Neutrophil (primary cell): ENCODE measurements around the gene GALM.
"Not testable (repeated sequence)": the region's sequence is repeated elsewhere in the genome, so short reads cannot be mapped to it uniquely, and the experiment has no call there.

Source experiments
- H3K27ac ChIP-seq: fragments of 200-600 bp; sonication (generic); 2 replicates; pipeline ENCODE4 v1.5.1; 2016; ENCODE audit warnings: mild to moderate bottlenecking, moderate library complexity
- H3K27me3 ChIP-seq: fragments of 200-600 bp; sonication (generic); 2 replicates; pipeline ENCODE4 v1.6.0; 2016; ENCODE audit warnings: mild to moderate bottlenecking
- H3K36me3 ChIP-seq: fragments of 200-600 bp; sonication (generic); 2 replicates; pipeline ENCODE4 v1.5.1; 2017
- H3K4me1 ChIP-seq, 2 experiments: fragments of 200-600 bp in 1 of 2; sonication (generic) in 1 of 2; 1 replicate in 1 of 2; 2 replicates in 1 of 2; pipeline versions ENCODE4 v1.5.1 to v1.6.1; 2013 to 2016; ENCODE audit warnings: low read depth in 1 of 2, low read length in 1 of 2, mild to moderate bottlenecking in 1 of 2, moderate library complexity in 1 of 2; ENCODE audit not compliant: control insufficient read depth in 1 of 2, insufficient read depth in 1 of 2
- H3K4me3 ChIP-seq, 2 experiments: fragments of 200-600 bp in 1 of 2; sonication (generic) in 1 of 2; 1 replicate in 1 of 2; 2 replicates in 1 of 2; pipeline ENCODE4 v1.5.1; 2013 to 2016; ENCODE audit warnings: low read depth in 1 of 2, low read length in 1 of 2, mild to moderate bottlenecking in 1 of 2, moderate library complexity in 1 of 2
- H3K9me3 ChIP-seq: fragments of 200-600 bp; sonication (generic); 2 replicates; pipeline ENCODE4 v1.5.1; 2016
- TF ChIP-seq, protein P1 (sequence below): fragments of 200-600 bp; sonication (generic); IDR thresholded peaks from 2 replicates; pipeline ENCODE4 v1.5.1; 2016; ENCODE audit warnings: antibody characterized with exemption

GALM gene

DNA sequence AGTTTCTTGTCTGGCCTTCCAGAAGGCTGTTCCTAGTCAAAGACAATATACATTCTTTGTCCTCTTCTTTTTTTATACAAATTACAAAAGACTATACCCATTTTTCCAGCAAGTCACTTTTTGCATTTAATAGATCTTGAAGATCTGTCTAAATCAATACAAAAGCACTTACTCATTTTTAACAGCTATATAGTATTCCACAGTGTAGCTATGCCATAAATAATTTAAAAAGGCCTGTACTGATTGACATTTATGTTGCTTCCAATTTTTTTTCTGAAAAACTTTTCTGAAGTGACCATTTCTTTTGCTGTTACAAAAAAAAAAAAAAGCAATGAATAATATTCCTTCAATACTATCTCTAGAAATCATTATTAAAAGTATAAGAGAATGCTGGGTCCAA lies 32.9 kb upstream of the GALM start:
- Histone ChIP-seq H3K36me3 (no peaks in the 10 kb centered on the region), H3K9me3 (no peaks in the 10 kb centered on the region), H3K27me3 (no peaks in the 10 kb centered on the region), H3K4me1 (peaks cover 0 to 10% of the 10 kb centered on the region in 2 experiments), H3K27ac (no peak overlapping the region), H3K4me3 (no peak overlapping the region)
- TF ChIP-seq, protein P1, sequence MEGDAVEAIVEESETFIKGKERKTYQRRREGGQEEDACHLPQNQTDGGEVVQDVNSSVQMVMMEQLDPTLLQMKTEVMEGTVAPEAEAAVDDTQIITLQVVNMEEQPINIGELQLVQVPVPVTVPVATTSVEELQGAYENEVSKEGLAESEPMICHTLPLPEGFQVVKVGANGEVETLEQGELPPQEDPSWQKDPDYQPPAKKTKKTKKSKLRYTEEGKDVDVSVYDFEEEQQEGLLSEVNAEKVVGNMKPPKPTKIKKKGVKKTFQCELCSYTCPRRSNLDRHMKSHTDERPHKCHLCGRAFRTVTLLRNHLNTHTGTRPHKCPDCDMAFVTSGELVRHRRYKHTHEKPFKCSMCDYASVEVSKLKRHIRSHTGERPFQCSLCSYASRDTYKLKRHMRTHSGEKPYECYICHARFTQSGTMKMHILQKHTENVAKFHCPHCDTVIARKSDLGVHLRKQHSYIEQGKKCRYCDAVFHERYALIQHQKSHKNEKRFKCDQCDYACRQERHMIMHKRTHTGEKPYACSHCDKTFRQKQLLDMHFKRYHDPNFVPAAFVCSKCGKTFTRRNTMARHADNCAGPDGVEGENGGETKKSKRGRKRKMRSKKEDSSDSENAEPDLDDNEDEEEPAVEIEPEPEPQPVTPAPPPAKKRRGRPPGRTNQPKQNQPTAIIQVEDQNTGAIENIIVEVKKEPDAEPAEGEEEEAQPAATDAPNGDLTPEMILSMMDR: no peak

DNA sequence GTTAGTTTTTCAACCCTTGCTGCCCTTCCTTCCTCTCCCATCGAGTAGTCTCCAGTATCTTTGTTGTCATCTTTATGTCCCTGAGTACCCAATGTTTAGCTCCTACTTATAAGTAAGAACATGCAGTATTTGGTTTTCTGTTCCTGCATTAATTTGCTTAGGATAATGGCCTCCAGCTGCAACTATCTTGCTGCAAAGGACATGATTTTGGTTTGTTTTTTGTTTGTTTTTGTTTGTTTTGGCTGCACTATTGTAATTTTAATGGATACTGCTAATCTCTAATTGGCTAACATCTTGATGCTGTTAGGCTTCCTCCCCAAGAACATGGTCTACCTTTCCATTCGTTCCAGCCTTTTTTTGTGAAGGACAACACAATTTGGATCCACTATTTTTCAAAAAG lies 32.0 kb upstream of the GALM start:
- H3K9me3 ChIP-seq: no peaks in the 10 kb centered on the region
- TF ChIP-seq, protein P1: no peak
- peaks cover 0 to 10% of the 10 kb centered on the region in 2 experiments for H3K4me1 ChIP-seq
- no peak overlapping the region for H3K27ac ChIP-seq
- H3K27me3 ChIP-seq: no peaks in the 10 kb centered on the region
- no peak overlapping the region for H3K4me3 ChIP-seq
- H3K36me3 ChIP-seq: no peaks in the 10 kb centered on the region

DNA sequence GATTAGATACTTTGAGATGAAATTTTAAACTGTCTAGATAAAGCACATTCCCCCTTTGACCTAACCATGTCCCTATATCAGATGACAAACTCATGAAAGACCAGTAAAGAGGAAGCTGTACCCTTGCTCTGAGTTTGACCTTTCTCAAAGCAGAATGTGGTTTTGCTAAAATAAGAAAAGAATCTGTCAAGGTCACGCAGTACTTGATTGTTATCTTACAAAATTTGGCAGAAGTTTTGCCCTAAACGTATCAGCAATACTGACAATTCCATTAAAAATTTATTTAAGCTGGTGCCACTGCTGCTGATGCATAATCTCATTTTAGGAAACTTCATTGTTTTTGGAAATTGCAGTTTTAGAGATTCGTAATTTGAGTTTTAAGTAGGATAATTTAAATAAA lies 31.2 kb upstream of the GALM start:
- TF ChIP-seq, protein P1: no peak
- Histone ChIP-seq H3K4me3 (no peak overlapping the region), H3K27ac (no peak overlapping the region), H3K4me1 (peaks cover 0 to 10% of the 10 kb centered on the region in 2 experiments), H3K36me3 (no peaks in the 10 kb centered on the region), H3K9me3 (no peaks in the 10 kb centered on the region), H3K27me3 (no peaks in the 10 kb centered on the region)

DNA sequence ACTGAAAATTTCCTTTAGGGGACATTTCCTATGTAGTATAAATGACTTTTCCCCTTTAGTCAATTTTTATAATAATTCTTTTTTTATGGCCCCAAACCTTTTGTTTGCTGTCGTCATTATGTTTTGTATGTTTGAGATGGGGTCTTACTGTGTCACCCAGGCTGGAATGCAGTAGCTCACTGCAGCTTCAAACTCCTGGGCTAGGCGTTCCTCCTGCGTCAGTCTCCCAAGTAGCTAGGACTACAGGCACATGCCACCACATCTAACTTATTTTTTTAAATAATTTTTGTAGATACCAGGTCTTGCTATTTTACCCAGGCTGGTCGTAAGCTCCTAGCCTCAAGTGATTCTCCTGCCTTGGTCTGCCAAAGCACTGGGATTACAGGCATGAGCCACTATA lies 30.8 kb upstream of the GALM start:
- H3K4me3 ChIP-seq: no peak overlapping the region
- H3K4me1 ChIP-seq: peaks cover 0 to 10% of the 10 kb centered on the region in 2 experiments
- TF ChIP-seq, protein P1: no peak
- no peaks in the 10 kb centered on the region for H3K36me3 ChIP-seq
- no peak overlapping the region for H3K27ac ChIP-seq
- no peaks in the 10 kb centered on the region for H3K9me3 ChIP-seq
- H3K27me3 ChIP-seq: no peaks in the 10 kb centered on the region

DNA sequence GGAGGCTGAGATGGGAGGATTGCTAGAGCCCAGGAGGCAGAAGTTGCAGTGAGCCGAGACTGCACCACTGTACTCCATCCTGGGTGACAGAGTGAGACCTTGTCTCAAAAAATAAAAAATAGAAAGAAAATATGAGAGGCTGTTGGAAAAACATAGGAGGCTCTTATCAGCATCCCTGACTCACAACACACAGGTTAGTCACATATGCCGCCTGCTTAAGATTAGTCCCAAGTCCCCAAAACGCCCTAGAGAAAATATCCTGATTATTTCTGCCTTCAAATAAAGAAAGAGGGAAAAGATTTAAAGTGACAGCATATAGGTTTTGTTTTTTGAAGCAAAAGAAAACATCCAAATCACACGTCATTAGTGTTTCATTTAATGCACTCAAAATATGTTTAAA lies 29.8 kb upstream of the GALM start:
- Histone ChIP-seq H3K27me3 (no peaks in the 10 kb centered on the region), H3K9me3 (no peaks in the 10 kb centered on the region), H3K4me3 (no peak overlapping the region), H3K36me3 (no peaks in the 10 kb centered on the region), H3K27ac (no peak overlapping the region), H3K4me1 (peaks cover 0 to 10% of the 10 kb centered on the region in 2 experiments)
- TF ChIP-seq, protein P1: no peak

DNA sequence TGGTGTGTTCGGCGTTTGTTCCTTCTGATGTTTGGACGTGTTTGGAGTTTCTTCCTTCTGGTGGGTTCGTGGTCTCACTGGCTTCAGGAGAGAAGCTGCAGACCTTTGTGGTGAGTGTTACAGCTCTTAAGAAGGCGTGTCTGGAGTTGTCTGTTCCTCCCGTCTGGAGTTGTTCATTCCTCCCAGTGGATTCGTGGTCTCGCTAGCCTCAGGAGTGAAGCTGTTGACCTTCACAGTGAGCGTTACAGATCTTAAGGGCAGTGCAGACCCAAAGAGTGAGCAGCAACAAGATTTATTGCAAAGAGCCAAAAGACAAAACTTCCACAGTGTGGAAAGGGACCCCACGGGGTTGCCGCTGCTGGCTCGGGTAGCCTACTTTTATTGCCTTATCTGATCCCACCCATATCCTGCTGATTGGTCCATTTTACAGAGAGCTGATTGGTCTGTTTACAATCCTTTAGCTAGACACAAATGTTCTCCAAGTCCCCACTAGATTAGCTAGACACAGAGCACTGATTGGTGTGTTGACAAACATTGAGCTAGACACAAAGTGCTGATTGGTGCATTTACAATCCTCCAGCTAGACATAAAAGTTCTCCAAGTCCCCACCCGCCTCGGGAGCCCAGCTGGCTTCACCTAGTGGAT lies 23.4 kb upstream of the GALM start:
- H3K27me3 ChIP-seq, H3K36me3 ChIP-seq, H3K4me3 ChIP-seq, H3K9me3 ChIP-seq: not testable (repeated sequence)
- peak overlapping the region; percentile 88 for H3K27ac ChIP-seq
- peaks cover 15 to 37% of the 10 kb centered on the region in 2 experiments for H3K4me1 ChIP-seq
